HL-60 (cell line): ENCODE measurements around the gene HOXB3.

ENCODE experiments used
- GABPA ChIP-seq: IDR thresholded peaks from 2 replicates; pipeline ENCODE4 v1.6.1; 2012; ENCODE audit warnings: low read depth
- POLR2AphosphoS5 ChIP-seq: IDR thresholded peaks from 2 replicates; pipeline ENCODE4 v1.6.1; 2012; ENCODE audit warnings: low read depth
- SPI1 ChIP-seq: IDR thresholded peaks from 2 replicates; pipeline ENCODE4 v1.6.1; 2012; ENCODE audit warnings: low read depth, mild to moderate bottlenecking, borderline replicate concordance
- TF ChIP-seq, protein P1 (sequence below): IDR thresholded peaks from one replicate; pipeline ENCODE4 v1.5.1; 2011; ENCODE audit warnings: low read length, control low read depth, inconsistent platforms; ENCODE audit not compliant: insufficient read depth
- TF ChIP-seq, protein P2 (sequence below): IDR thresholded peaks from 2 replicates; pipeline ENCODE4 v1.6.1; 2012; ENCODE audit warnings: low read depth; ENCODE audit not compliant: insufficient replicate concordance

DNA sequence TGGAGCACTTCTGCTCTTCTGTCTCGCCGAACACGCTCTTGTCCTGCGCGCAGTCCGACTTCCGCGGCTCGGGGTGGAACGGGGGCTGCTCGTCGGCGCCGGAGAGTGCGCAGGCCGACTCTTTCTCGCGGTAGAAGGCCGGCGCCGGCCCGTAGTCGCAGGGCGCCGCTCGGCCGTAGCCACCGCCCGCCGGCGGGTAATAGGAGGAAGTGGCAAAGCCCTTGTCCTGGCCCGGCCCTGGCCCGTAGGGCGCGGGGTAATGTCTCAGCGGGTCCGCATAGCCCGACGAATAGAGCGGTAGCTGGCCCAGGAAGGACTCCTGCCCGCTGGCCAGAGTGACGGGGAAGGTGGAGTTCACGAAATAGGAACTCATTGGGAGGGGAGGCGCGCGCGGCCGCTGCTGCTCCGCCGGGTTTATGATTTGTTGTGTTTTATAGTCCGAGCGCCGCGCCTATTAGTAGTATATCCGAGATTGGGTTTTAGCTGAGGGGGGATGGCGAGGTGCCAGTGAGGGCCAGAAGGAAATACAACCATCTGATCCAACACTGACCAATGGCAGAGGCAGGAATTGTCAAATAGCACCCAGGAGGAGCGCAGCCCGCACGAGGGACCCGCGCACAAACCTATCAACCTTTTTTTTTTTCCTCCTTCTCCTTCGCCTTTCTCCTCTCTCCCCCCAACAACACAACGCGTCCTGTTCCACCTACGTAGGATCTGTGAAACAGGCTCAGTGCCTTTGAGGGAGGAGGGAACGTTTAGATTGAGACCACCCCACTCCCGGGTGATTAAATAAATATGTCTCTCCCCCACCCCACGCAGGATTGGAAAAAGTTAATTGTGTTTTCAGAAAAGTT, 8.0 kb upstream of the HOXB3 start:
- TF ChIP-seq, protein P1, sequence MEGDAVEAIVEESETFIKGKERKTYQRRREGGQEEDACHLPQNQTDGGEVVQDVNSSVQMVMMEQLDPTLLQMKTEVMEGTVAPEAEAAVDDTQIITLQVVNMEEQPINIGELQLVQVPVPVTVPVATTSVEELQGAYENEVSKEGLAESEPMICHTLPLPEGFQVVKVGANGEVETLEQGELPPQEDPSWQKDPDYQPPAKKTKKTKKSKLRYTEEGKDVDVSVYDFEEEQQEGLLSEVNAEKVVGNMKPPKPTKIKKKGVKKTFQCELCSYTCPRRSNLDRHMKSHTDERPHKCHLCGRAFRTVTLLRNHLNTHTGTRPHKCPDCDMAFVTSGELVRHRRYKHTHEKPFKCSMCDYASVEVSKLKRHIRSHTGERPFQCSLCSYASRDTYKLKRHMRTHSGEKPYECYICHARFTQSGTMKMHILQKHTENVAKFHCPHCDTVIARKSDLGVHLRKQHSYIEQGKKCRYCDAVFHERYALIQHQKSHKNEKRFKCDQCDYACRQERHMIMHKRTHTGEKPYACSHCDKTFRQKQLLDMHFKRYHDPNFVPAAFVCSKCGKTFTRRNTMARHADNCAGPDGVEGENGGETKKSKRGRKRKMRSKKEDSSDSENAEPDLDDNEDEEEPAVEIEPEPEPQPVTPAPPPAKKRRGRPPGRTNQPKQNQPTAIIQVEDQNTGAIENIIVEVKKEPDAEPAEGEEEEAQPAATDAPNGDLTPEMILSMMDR = no peak
- TF ChIP-seq, protein P2, sequence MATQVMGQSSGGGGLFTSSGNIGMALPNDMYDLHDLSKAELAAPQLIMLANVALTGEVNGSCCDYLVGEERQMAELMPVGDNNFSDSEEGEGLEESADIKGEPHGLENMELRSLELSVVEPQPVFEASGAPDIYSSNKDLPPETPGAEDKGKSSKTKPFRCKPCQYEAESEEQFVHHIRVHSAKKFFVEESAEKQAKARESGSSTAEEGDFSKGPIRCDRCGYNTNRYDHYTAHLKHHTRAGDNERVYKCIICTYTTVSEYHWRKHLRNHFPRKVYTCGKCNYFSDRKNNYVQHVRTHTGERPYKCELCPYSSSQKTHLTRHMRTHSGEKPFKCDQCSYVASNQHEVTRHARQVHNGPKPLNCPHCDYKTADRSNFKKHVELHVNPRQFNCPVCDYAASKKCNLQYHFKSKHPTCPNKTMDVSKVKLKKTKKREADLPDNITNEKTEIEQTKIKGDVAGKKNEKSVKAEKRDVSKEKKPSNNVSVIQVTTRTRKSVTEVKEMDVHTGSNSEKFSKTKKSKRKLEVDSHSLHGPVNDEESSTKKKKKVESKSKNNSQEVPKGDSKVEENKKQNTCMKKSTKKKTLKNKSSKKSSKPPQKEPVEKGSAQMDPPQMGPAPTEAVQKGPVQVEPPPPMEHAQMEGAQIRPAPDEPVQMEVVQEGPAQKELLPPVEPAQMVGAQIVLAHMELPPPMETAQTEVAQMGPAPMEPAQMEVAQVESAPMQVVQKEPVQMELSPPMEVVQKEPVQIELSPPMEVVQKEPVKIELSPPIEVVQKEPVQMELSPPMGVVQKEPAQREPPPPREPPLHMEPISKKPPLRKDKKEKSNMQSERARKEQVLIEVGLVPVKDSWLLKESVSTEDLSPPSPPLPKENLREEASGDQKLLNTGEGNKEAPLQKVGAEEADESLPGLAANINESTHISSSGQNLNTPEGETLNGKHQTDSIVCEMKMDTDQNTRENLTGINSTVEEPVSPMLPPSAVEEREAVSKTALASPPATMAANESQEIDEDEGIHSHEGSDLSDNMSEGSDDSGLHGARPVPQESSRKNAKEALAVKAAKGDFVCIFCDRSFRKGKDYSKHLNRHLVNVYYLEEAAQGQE = no peak
- TF ChIP-seq POLR2AphosphoS5 (no peak), GABPA (no peak), SPI1 (peak; percentile 62)
